KMS-11 (cell line): ENCODE data around the gene SNX9.

Source experiments
- H2AFZ ChIP-seq: fragments of 200-600 bp; sonication (generic); 2 replicates; pipeline ENCODE4 v1.6.1; 2016; ENCODE audit warnings: antibody characterized with exemption, mixed run types, low read depth
- H3K27ac ChIP-seq: fragments of 200-600 bp; sonication (generic); 2 replicates; pipeline ENCODE4 v1.6.1; 2016; ENCODE audit warnings: mild to moderate bottlenecking, mixed run types
- H3K27me3 ChIP-seq: fragments of 200-600 bp; sonication (generic); 2 replicates; pipeline ENCODE4 v1.6.1; 2017; ENCODE audit warnings: mild to moderate bottlenecking, low read depth, mixed run types, moderate library complexity; ENCODE audit not compliant: insufficient read depth
- H3K36me3 ChIP-seq: fragments of 200-600 bp; sonication (generic); 2 replicates; pipeline ENCODE4 v1.6.1; 2017; ENCODE audit warnings: mild to moderate bottlenecking, mixed run types; ENCODE audit not compliant: insufficient read depth
- H3K4me1 ChIP-seq: fragments of 200-600 bp; sonication (generic); 2 replicates; pipeline ENCODE4 v1.6.1; 2016; ENCODE audit warnings: mild to moderate bottlenecking, low read depth, mixed run types; ENCODE audit not compliant: poor library complexity, severe bottlenecking
- H3K4me2 ChIP-seq: fragments of 200-600 bp; sonication (generic); 2 replicates; pipeline ENCODE4 v1.7.0; 2016; ENCODE audit warnings: mild to moderate bottlenecking, mixed run types
- H3K4me3 ChIP-seq: fragments of 200-600 bp; sonication (generic); IDR thresholded peaks from 2 replicates; pipeline ENCODE4 v1.6.1; 2017; ENCODE audit warnings: low read depth, low read length, mixed read lengths; ENCODE audit not compliant: insufficient read depth
- H3K79me2 ChIP-seq: fragments of 200-600 bp; sonication (generic); 2 replicates; pipeline ENCODE4 v1.6.1; 2016; ENCODE audit warnings: low read depth, mixed run types; ENCODE audit not compliant: insufficient read depth
- H3K9ac ChIP-seq: fragments of 200-600 bp; sonication (generic); 2 replicates; pipeline ENCODE4 v1.6.1; 2016; ENCODE audit warnings: mild to moderate bottlenecking, mixed run types
- H4K20me1 ChIP-seq: fragments of 200-600 bp; sonication (generic); 2 replicates; pipeline ENCODE4 v1.6.1; 2016; ENCODE audit warnings: mild to moderate bottlenecking, mixed run types; ENCODE audit not compliant: insufficient read depth
- CTCF ChIP-seq: fragments of 200-600 bp; sonication (generic); conservative IDR thresholded peaks from 2 replicates; pipeline ENCODE4 v1.6.1; 2017; ENCODE audit warnings: low read depth, mild to moderate bottlenecking, antibody characterized with exemption, low read length, moderate library complexity, mixed read lengths

Gene SNX9

GRCh38 chr6:157981395-157982101 lies 158.5 kb downstream of the SNX9 start, which contains the start of gene SYNJ2:
Gene SYNJ2, plus strand, starts transcription at chr6:157981863. Its CDS starts 99 bp downstream, at chr6:157981962.
- Histone ChIP-seq H3K79me2 (peaks cover 19% of the 10 kb centered on the region; the same call in 1 of the 2 replicates), H3K27me3 (no peaks in the 10 kb centered on the region)
- peak; percentile 39; the same call in 1 of the 2 replicates for TF ChIP-seq CTCF

GRCh38 chr6:157982102-157982562 lies 159.1 kb downstream of the SNX9 start:
- Histone ChIP-seq H3K36me3 (no peaks in the 10 kb centered on the region), H3K4me3 (no peak overlapping the region), H2AFZ (peak overlapping the region; percentile 82), H3K4me1 (peaks cover 22% of the 10 kb centered on the region), H4K20me1 (no peaks in the 10 kb centered on the region), H3K79me2 (peaks cover 19% of the 10 kb centered on the region; the same call in 1 of the 2 replicates), H3K27ac (peak overlapping the region; percentile 51), H3K9ac (peak overlapping the region; percentile 85), H3K27me3 (no peaks in the 10 kb centered on the region), H3K4me2 (peak overlapping the region; percentile 72)
- TF ChIP-seq CTCF = no peak

More at GRCh38 chr6:157981395-157982101, 158.5 kb downstream of the SNX9 start, which contains the start of gene SYNJ2:
- H3K27ac ChIP-seq = peak within 1 kb of the TSS; percentile 51
- H3K9ac ChIP-seq = peak within 1 kb of the TSS; percentile 85
- H3K4me1 ChIP-seq = peaks cover 22% of the 10 kb centered on the region
- no peaks in the 10 kb centered on the region for H3K36me3 ChIP-seq
- peak within 1 kb of the TSS; percentile 72 for H3K4me2 ChIP-seq
- peak within 1 kb of the TSS; percentile 82 for H2AFZ ChIP-seq
- H4K20me1 ChIP-seq = no peaks in the 10 kb centered on the region
- H3K4me3 ChIP-seq = no peak within 1 kb of the TSS

- H3K4me1 ChIP-seq = peaks cover 22% of the 10 kb centered on the region
- H2AFZ ChIP-seq = peak overlapping the region; percentile 82
- H3K9ac ChIP-seq = peak overlapping the region; percentile 85
- H3K27ac ChIP-seq = peak overlapping the region; percentile 51; the same call in 1 of the 2 replicates
- no peak overlapping the region for H3K4me3 ChIP-seq
- no peaks in the 10 kb centered on the region for H3K36me3 ChIP-seq
- no peaks in the 10 kb centered on the region for H3K27me3 ChIP-seq
- no peaks in the 10 kb centered on the region for H4K20me1 ChIP-seq
- no peak for TF ChIP-seq CTCF
- H3K79me2 ChIP-seq = peaks cover 19% of the 10 kb centered on the region; the same call in 1 of the 2 replicates
- peak overlapping the region; percentile 72 for H3K4me2 ChIP-seq
Measured at GRCh38 chr6:157982563-157983405, 159.7 kb downstream of the SNX9 start.

DNA sequence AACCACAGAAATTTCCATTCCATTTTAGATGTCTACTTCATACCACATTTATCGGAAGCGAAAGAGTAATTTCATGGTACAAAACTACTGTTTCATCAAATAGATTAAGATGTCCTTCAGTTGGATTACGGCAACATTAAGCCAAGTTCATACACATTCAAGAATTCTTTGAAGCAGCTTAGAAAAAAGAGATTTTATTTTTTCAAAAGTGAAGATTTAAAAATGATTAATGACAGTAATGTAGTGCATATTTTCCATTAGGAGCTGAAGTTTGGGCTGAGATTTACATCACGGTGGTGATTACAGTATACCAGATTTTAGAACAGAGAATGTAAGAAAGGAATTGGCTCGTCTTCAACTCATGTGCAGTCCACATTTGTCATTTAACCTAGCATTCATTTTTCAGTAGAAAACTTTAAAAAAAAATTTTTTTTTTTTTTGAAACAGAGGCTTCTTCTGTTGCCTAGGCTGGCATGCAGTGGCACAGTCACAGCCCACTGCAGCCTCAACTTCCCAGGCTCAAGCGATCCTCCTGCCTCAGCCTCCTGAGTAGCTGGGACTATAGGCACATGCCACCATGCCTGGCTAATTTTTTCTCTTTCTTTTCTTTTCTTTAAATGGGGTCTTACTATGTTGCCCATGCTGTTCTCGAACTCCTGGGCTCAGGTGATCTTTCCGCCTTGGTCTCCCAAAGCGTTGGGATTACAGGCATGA lies 160.5 kb downstream of the SNX9 start:
- H3K4me2 ChIP-seq = peak overlapping the region; percentile 72; the same call in 1 of the 2 replicates
- H3K4me1 ChIP-seq = peaks cover 22% of the 10 kb centered on the region
- no peak overlapping the region for H3K4me3 ChIP-seq
- no peak overlapping the region for H3K9ac ChIP-seq
- H3K27ac ChIP-seq = no peak overlapping the region
- no peak for TF ChIP-seq CTCF
- H3K27me3 ChIP-seq = no peaks in the 10 kb centered on the region
- H3K79me2 ChIP-seq = peaks cover 19% of the 10 kb centered on the region; the same call in 1 of the 2 replicates
- no peaks in the 10 kb centered on the region for H4K20me1 ChIP-seq
- H2AFZ ChIP-seq = no peak overlapping the region
- H3K36me3 ChIP-seq = no peaks in the 10 kb centered on the region
